CD4-positive, alpha-beta T cell treated with Interleukin-6 for 4 hours (primary cell): Measurements from ENCODE around the gene SCAMP5.

Experiments
- DNase-seq: peaks from one replicate; pipeline ENCODE4 v3.0.0-alpha.2; 2020; ENCODE audit warnings: mixed read lengths

The SCAMP5 gene

GRCh38 chr15:75023872-75024636 is 28.7 kb downstream of the SCAMP5 start:
- no peak for DNase-seq

DNA sequence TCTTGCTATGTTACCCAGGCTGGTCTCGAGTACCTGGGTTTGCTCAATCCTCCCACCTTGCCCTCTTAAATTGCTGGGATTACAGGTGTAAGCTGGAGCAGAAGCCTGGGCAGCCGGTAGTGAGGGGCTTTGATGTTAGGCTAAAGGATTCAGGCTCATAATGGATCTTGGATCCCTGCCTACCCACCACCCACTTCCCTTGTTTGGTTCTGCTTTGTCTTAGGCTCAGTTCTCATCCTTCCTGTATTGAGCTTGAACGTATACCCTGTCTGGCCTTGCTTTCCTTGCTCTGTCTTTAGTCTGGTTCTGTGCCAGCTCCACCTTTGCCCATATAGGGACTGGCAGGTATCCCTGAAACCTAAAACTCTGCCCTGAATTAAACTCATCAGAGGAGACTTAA is 29.7 kb downstream of the SCAMP5 start:
- DNase-seq, result no peak

DNA sequence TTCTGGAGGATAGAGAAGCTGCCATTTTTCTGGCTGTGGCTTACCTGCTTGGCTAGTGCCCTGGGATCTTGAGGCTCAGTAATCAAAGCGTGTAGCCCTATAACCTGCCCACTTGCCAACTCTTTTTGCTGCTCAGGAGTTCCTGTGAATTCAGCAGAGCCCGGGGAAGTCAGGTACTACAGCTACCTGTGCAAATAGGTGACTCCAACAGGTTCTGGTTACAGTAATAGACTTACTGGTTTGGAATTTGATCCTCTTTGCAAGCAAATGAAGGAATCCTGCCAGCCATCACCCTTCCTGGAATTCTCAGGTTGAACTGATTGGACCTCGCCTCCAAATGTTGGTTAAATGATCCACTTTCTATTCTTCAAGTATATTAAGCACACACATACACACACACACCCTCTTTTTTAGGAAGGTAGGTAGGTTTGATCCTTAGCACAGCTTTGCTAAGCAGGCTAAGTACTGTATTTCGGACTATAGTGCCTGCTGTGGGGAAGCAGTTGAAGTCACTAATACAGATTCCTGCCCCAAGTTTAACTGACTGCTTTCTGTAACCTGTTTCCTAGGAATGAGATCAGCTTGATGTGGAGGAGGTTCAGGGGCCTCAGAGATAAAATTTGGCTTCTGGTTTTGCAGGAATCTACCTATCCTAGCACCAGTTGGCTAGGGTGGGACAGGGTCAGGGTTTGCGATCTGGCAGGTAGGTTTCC is 30.3 kb downstream of the SCAMP5 start:
- DNase-seq, result no peak

DNA sequence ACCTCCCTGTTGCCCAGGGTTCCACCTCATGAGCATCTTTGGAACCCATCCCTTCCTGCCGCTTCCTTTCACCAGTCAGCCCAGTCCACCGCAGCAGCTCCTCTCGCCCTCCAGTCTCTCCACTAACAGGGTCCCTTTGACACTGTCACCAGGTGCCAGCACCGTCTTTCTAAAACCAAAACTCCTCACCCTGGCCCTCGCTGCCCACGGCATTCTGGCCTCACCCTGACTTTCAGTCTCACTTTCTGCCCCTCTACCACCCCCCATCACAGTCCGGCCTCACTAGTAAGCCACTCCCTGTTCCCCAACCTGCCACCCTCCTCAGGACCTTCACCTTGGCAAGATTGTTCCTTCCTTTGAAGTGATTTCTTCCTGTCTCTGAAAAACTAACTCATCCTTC is 32.2 kb downstream of the SCAMP5 start:
- no peak for DNase-seq

GRCh38 chr15:75028991-75029377 is 33.6 kb downstream of the SCAMP5 start:
- DNase-seq, result no peak

- DNase-seq, result peak; percentile 93
Observed at GRCh38 chr15:75029378-75030022, 34.1 kb downstream of the SCAMP5 start.

DNA sequence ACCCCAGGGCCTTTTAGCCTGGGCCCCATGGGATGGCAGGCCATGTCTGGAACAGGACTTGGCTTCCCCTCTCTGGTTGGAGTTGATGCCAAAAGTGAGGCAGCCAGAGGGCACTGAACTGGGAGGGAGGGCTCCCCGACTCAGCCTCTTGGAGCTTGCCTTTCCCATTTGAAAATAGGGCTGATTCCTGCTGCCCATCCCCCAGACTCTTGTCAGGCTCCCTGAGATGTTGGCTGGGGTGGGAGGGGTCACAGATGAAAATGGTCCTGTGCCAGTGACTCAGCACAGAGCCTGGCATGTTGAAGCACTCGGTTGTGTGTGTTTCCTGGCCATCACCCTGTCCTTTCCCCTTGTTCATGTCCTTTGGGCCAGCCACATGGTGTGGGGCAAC is 34.7 kb downstream of the SCAMP5 start:
- no peak for DNase-seq

- no peak for DNase-seq
Observed at GRCh38 chr15:75030424-75030823, 35.1 kb downstream of the SCAMP5 start.

DNA sequence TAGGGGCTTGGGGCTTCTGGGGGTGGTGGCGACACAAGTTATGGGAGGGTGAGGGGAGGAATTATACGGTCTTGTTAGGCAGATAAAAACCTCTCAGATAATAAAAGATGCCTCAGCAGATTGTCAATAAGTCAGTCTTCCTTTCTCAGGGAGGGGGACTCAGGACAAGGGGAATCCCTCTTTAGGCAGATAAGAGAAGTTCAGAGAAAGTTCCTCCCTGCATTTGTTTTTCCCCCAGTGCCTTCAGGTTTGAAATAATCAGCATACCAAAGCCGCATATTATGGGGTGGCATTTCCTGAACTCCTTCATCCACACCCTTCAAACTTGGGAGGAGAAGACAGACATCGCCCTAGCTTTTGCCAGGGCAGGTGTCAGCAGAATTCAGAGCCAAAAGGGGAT is 36.5 kb downstream of the SCAMP5 start:
- no peak for DNase-seq

DNA sequence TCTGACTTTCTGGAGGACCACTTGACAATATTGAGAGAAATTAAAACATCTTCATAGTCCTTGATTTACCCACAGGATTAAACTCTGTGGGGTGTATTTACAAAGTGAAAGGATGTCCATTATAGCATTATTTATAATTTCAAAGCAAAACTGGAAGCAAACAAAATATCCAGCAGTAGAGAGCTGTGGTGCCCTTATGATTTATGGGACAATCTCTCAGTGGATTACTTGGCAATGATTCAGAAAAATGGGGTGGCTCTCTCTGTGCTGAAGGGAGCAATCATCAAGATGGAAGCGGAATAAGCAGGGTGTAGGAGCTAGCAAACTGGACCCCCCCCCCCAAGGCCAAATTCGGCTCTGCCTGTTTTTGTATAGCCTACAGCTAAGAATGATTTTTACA is 37.0 kb downstream of the SCAMP5 start:
- DNase-seq, result no peak

DNA sequence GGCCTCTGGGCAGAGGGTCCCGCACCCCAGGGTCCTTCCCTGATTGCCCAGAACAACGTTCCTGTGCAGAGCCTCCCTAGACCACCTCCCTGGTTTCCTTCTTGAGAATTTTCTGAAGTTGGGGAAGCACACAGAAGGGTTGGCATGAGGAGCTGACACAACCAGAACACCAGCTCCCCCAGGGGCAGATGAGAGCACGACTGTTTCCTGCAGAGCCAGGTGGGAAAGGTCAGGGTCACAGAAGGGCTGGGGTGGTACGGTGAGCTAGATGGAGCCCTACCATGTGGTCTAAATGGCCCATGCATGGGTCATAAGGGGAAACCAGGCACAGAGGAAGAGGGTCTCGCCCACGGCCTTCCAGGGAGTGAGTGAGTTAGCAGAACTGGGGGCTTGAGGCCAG is 38.4 kb downstream of the SCAMP5 start:
- no peak for DNase-seq

DNA sequence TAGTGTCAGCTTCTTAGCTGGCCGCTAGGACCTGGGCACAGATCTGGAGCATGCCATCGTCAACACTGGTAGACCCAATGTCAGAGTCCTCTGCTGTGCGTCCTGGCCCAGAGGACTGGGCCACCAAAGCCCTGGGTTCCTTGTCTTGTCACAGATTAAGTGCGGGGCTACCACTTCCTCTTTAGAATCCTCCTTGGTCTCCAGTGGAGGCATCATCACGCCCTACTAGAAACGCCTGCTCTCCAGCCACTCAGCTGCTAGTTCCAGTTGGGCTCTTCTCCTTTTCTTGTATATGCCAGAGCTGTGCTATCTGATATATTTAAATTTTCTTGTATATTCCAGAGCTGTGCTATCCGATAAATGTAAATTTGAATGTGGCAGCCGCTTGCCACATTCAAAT is 39.3 kb downstream of the SCAMP5 start:
- no peak for DNase-seq

- no peak for DNase-seq
Observed at GRCh38 chr15:75036212-75036616, 40.9 kb downstream of the SCAMP5 start.

GRCh38 chr15:75037685-75038084 is 42.3 kb downstream of the SCAMP5 start:
- no peak for DNase-seq

GRCh38 chr15:75038231-75038630 is 42.9 kb downstream of the SCAMP5 start:
- DNase-seq, result no peak

DNA sequence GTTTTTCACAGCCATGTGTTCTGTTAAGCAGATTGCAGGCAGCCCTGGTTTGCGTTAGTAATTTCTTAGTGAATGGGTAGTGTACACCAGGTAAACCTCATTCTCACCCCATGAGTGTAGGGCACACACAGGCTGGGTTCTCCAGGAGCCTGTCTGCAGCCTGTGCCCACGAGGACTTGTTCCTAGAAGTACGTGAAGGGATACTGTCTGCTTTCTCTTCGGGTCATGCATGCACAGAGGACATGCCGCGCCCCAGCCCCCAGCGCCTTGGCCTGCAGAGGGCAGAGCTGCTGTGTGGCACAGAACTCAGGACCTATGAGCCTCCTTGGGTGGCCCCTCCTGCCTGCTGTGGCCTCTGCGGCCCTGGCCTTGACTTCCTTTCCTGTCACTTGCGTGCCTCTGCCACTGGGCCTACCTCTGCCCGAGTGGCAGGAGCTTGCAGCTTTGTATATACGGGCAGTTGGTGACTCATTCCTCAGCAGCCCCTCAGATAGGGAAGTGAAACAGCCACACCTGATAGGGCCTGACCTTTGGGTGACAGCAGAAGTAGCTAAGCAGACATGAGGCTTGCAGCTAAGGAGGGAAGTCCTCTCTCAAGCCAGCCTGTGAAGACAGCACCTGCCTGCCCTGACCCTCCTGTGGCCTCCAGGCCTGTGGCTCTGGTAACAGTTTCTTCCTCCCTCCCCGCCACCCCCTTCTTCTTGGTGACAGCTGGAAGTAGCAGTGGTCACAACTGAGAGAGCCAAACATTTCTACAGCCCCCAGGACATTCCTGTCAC is 47.6 kb downstream of the SCAMP5 start:
- peak; percentile 61 for DNase-seq

DNA sequence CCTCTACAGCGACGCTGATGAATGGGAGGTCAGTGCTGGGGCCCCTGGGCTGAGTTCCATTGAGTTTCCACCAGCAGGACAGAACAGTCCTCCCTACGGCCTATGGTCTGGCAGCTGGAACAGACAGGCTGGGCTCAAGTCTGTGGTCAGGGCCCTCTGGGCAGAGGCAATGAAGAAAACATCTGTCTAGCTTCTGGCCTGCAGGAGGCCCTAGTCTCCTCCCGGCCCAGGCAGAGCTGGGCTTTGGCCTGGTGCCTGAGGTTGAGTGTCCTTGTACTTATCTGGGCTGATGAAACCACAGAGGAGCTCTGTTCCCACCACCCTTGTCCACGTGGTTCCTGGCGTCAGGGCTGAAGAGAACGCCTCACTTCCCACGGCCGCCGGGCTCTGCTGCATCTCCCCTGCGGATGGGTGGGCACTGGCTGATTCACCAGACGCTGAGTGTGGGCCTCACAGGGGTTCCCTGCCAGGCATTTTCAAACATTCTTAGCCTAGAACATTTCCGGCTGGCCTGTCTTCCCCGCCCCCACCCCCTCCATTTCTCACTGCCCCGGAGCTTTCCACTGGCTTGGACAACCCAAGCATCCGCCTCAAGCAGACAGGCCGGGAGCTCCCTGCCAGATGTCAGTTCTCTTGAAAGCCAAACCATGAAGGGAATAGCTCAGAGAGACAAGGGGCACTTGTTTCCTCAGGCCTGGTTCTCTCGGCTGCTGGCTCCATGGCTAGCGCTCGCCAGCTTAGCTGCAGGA is 48.3 kb downstream of the SCAMP5 start:
- DNase-seq, result peak; percentile 9

- DNase-seq, result no peak
Observed at GRCh38 chr15:75044258-75044878, 49.0 kb downstream of the SCAMP5 start.

GRCh38 chr15:75045332-75046015 is 50.1 kb downstream of the SCAMP5 start:
- DNase-seq, result no peak

DNA sequence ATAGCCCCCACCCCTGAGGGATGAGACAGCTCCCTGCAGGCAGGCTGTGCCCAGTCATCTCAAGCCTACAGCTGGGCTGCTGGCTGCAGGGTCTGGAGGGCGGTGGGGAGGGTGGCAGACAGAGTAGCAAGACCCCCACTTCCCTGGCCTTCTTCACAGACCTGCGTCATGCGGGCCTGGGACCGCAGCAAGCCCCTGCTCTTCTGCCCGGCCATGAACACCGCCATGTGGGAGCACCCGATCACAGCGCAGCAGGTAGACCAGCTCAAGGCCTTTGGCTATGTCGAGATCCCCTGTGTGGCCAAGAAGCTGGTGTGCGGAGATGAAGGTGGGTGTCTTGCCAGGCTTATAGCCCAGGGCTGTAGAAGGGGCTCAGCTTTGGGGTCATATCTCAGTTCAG is 53.0 kb downstream of the SCAMP5 start:
- no peak for DNase-seq

DNA sequence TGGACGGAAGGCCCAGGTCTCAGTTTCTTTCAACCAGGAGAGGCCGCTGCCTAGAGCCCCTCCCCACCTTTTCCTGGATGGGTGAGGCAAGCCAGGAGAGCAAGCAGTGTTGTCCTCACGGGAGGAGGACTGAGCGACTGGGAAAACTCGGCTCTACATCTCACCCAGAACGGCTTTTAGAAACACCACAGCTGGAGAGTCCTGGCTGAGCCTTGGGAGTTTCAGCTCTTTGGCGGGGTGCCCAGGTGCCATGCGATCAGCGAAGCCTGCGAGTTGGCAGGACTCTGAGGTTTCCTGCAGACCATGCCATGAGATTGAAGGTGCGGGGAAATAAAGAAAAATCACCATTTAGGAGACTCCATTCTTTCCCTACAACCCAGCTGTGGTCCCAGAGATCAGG is 54.0 kb downstream of the SCAMP5 start:
- no peak for DNase-seq
